HG03064 (cell line): ENCODE data around the gene TMEM135.
"Not testable (repeated sequence)": the region's sequence is repeated elsewhere in the genome, so short reads cannot be mapped to it uniquely, and the experiment has no call there.

Experiments
- ATAC-seq: cut with Tn5 transposase; IDR thresholded peaks from one replicate; pipeline ENCODE4 v1.9.1; 2021; ENCODE audit warnings: low read depth; ENCODE audit not compliant: unreplicated experiment

Gene TMEM135

DNA sequence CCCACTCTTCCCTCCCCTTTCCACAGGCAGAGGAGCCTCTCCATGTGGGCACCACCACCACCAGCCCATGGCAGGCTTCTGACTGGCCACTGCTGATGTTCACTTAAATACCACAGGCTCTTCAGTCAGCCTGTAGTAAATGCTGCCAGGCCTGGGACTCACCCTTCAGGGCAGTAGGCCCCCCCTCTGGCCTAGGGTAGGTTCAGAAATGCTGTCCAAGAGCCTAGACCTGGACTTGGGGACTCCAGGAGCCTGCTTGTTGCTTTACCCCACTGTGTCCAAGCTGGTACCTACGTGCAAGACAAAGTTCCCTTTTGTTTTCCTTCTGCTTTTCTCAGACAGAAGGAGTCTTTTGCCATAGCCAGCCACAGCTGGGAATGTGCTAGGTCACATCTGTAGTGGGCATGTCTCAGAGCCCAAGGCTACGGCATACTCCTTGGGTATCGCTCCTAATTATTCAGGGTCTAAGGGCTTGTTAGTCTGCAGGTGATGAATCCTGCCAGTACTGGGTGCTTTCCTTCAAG, 38.6 kb downstream of the TMEM135 start:
- no peak for ATAC-seq

DNA sequence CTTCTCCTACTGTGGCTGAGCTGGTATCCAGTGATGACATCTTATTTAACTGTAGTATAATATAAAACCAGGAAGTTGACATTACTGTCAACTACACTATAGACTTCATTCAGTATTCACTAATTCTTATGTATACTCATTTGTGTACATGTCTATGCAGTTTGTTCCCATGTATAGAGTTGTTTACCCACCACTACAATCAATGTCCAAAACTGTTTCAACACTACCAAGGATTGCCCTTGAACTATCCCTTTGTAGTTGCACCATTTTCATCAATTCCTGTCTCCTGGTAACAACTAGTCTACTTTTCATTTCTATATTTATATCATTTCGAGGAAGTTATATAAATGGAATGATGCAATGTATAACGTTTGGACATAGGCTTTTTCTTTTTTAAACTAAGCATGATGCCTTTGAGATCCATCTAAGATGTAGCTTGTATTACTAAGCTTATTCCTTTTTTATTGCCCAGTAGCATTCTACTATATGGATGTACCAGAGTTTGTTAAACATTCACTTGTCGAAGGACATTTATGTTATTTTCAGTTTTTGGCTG, 39.2 kb downstream of the TMEM135 start:
- no peak for ATAC-seq

DNA sequence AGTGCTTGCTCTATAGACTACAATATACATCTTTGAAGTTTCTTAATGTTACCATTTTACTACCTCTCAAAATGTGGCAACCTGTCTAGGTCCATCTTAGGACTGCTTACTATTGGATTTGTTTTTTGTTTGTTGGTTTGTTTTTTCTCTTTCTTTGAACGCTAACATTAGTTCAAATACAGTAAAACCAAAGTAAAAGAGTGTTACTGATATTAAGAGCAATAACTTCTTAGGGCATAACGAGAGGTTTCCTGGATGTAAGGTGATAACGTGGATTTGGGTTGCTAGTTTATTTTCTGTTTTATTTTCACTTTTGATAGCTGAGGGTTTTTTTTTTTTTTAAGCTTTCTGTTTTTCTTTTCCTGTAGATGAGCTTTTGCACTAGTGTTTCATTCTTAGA, 43.6 kb downstream of the TMEM135 start:
- no peak for ATAC-seq

DNA sequence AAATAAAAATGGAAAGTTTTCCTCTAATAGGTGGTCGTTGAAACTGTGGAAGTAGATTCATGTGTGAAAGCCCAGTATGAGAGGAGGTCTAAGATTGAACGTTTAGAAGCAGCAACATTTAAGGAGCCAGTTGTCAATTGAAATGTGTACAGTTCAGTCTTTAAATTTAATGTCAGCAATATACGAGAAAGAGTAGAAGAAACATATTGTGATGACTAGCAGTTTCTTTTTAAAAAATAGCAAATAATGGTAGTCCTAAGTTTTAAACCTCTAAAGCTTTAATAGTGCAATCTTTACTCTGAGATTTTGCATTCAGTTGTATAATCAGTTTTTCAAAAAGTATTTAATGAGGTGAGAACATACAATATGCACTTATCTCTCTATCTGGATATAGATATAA, 44.9 kb downstream of the TMEM135 start:
- no peak for ATAC-seq

DNA sequence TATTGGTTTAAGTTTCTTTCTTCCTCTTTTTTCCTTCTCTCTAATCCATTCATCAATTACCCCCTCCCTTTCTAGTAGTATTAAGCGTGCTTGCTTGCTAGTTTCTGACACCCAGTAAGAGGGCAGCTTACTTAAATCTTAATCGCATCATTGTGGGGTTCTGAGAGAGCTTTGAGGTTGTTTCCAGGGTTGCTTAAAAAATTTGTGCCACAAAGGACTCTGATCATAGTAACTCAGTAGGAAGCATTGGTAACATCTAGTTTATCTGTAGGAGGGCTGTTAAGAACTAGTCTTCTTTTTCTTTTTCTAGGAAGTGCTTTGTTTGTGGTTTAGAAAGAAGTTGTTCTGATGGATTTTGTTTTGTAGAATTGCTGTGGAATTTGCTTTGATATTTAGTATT, 45.3 kb downstream of the TMEM135 start:
- no peak for ATAC-seq

DNA sequence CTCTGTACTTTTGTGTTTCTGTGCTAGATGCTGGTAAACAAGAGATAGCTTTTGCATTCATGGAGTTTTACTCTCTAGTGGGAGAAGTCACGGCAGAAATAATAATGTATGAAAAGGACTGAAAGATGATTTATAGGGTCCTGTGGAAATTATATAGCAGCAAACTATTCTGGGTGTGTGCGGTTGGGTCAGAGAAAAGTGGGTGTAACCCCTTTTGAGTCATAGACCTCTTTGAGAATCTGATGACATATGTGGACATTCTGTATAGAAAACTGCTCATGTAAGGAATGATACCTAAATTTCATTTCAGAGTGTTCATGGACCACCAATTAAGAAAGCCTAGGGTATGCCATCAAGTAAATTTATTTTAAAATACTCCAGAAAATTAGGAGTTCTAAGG, 54.4 kb downstream of the TMEM135 start:
- no peak for ATAC-seq

DNA sequence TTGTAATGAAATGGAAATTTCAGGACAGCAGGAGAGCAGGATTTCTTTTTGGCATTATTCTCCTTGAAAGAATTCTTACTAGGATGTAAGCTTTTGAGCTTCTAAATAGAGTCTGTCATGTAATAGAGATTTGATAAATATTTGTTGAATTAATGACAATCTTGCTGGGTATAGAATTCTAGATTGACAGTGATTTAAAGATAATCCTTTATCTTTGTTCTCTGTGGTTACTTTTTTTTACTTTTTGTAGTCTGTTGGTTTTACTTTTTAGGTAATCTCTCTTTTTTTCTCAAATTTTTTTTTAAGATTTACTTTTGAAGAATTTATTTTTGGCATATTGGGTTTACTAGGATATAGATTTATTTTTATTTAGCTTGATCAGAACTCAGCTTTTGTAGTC, 54.8 kb downstream of the TMEM135 start:
- no peak for ATAC-seq

DNA sequence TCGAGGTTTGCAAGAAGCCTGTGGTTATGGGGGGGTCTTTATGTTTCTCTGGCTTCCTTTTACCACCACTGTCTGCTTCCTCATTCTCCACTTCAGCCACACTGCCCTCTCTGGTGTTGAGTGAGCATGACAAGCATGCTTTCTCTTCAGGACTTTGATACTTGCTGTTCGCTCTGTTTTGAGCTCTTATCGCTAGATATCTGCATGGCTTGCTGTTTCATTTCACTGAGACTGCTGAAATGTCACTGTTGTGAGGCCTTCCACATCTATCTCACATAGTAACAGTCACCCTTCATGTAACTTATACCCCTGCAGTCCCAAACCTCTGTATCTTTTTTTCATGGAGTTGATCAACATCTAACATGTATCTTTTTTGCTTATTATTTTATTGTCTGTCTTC, 59.8 kb downstream of the TMEM135 start:
- no peak for ATAC-seq

DNA sequence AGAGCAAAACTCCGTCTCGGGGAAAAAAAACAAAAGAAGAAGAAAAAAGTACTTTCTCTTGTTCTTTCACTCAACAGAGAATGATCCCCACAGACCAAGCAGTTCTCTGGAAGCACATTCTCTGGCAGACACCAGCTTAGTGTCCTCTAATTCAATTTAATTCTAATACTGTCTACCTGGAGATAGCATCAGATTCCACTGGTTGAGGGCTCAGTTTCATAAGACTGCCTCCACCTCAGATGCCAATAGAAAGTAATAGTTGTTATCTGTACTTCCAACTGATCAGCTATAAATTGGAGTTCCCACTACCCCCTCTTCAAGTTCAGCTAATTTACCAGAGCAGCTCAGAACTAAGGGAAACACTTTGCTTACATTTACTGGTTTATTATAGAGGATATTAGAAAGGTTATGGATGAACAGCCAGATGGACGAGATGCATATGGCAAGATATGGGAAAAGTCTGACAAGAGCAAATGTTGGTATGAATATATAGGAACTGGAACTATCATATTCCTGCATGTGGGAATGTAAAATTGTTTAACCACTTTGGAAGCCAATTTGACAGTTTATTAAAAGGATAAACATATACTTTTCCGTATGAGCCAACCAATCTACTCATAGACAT, 64.3 kb downstream of the TMEM135 start:
- ATAC-seq, result no peak

DNA sequence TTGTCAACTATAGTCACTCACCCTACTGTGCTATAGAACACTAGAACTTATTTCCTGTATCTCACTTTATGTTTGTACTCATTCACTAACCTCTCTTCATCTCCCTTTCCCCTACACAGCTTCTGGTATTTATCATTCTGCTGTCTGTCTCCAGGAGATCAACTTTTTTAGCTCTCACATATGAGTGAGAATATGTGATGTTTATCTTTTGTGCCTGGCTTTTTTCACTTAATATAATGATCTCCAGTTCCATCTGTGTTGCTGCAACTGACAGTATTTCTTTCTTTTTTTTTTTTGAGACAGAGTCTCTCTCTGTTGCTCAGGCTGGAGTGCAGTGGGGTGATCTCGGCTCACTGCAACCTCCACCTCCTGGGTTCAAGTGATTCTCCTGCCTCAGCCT, 68.1 kb downstream of the TMEM135 start:
- ATAC-seq, result not testable (repeated sequence)

DNA sequence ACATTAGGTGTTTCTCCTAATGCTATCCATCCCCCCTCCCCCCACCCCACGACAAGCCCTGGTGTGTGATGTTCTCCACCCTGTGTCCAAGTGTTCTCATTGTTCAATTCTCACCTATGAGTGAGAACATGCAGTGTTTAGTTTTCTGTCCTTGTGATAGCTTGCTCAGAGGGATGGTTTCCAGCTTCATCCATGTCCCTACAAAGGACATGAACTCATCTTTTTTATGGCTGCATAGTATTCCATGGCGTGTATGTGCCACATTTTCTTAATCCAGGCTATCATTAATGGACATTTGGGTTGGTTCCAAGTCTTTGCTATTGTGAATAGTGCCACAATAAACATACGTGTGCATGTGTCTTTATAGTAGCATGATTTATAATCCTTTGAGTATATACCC, 69.6 kb downstream of the TMEM135 start:
- ATAC-seq, result not testable (repeated sequence)

DNA sequence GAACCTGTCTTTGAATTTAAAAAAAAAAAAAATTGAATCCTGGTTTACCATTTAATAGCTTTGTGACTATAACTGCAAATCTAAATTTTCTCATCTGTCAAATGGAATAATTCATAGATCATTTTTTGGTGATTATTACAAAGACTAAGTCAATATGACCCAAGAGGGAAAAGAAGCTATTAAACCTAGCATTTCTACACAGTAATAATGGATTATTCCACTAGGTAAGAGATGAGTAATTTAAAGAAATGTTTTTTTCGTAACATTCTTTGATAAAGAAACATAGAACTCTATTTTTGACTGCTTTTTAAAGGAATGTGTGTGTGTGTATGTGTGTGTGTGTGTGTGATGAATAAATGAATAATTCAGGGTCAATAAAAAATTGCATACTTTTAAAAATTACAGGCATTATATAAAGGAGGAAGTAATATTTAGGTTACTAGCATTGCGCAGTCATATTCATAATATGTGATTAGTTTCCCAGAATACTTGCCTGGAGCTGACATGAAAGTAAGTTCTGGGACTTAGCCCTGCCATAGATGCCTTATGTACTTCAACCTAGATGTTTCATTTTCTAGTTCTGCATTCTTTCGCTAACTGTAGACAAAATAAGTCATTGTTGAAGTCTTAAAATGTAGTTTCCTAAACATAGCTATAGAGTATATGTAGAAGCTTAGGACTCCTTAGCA, 72.9 kb downstream of the TMEM135 start:
- ATAC-seq, result no peak

DNA sequence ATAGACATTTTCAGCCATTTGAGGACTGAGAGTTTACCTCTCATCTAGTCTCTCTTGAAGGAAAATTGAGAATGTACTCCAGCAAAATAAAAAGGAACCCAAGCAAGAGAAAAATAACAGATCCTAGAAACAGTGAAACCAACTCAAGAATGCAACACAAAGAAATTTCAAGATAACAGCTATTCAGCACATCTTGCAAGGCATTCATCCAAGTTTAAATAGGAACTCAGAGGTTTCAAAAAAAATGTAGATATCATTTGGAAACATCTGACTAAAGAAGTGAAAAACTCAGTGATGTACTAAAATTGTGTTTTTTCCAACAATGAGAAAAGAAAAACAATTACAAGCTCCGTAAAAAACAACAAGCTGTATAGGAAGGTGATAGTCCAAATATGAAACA, 76.4 kb downstream of the TMEM135 start:
- ATAC-seq, result no peak

DNA sequence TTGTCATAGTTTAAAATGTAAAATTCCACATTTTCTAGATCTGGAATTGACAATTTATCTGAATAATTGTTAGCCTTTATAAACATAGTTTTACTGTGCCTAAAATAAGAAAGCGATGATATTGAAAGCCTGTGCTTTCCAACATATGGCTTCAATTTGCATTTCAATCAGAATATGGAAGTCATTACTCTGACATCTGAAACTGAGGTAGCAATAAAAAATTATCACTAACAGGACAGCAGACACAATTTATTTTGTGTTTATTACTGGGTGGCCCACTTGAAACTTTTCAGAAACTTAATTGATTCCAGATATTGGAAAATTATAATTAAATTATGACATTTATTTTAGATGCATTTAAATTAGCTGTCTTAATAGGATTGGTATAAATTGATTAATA, 78.5 kb downstream of the TMEM135 start:
- ATAC-seq, result no peak

DNA sequence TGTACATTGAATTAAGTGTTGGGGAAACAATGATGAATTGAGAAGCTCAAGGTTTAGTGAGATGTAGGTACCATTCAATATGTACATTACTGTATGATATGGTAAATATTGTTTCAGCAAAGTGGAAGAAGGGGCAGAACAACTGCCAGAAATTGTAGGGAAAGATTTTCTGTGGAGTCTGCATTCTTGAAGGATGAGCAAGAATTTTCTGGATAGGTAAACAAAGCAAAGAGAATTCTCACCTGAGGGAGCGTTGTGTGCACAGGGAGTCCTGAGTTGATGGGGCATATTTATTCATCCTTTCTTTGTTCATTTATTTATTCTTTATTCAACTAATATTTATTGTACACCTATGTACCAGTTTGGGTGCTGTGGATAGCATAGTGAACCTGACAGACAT, 83.2 kb downstream of the TMEM135 start:
- no peak for ATAC-seq

DNA sequence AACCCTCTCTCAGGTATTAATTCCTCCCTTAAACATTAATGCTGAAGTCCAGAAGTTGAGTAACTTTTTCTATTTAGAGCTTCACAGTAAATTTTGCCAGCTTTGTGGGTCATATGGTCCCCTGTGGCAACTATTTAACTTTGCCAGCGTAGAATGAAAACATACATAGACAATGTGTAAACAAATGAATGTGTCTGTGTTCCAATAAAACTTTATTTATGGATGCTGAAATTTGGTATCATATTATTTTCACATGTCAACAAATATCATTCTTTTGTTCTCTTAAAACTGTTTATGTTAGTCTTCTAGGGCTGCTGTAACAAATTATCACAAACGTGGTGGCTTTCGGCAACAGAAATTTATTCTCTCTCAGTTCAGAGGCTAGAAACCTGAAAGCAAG, 85.1 kb downstream of the TMEM135 start:
- ATAC-seq, result no peak

DNA sequence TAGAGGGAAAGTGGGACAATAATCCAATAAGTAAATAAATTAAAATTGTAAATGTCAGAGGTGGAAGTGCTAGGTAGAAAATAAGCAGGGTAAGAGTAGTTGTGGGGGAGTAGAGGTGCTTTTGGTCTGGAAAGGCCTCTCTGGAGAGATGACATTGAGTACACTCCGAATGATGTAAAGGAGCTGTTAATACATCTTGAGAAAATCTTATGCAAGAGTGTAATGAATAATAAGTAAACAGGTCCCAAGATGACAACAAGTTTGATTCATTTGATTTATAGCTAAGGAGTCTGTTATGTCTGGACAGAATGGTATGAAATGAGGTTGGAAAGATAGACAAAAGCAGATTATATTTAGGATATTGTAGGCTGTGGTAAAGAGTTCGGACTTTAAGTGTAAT, 87.5 kb downstream of the TMEM135 start:
- ATAC-seq, result no peak

DNA sequence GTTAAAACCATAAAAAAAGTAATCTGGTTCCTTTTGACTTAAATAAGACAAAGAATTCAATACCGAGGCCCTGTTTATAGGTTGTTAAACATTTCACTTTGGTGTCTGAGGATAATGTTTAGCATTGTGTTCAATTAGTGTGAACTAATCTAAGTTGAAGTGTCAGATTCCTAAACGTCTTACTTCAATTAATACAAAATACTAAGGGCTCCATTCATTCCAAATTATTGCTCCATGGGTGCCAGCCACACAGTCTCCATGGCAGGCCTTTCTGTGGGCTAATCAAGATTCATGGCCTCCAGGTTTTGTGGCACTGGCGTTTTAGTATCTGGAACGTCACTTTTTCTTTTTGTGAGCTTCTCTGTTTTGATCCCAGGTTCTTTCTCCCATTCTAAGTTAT, 89.4 kb downstream of the TMEM135 start:
- ATAC-seq, result no peak

DNA sequence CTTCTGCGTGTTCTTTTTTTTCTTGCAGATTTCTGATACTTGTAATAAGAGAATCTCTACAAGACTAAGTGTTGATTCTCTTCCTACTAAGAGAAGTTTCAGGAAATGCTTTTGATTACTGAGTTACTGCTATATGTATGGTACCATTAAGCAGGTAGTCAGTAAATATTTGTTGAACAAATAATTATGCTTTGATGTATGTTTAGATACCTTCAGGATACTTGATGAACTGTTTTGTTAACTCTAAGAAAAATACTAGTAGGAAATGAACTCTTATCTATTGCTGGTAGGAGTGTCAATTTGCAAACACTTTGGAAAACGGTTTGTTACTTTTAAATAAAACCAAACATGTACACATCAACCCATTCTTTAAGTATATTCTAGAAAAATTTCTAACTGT, 90.6 kb downstream of the TMEM135 start:
- no peak for ATAC-seq

DNA sequence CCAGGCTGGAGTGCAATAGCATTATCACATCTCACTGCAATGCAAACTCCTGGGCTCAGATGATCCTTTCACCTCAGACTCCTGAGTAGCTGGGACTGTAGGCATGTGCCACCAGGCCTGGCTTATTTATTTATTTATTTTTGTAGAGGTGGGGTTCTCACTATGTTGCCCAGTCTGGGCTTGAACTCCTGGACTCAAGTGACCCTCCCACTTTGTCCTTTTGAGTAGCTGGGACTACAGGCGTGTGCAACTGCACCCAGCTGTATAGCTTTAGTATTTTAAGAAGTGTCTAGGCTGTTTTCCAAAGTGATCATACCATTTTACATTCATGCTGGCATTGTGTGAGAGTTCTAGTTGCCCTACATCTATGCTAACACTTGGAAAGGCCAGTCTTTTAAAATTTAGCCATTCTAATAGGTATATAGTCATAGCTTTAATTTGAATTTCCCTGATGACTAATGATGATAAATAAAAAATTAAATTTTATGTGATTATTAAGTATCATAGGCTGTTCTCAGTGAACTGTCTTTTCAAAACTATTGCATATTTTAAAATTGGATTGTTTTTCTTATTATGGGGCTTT, 96.9 kb downstream of the TMEM135 start:
- no peak for ATAC-seq

DNA sequence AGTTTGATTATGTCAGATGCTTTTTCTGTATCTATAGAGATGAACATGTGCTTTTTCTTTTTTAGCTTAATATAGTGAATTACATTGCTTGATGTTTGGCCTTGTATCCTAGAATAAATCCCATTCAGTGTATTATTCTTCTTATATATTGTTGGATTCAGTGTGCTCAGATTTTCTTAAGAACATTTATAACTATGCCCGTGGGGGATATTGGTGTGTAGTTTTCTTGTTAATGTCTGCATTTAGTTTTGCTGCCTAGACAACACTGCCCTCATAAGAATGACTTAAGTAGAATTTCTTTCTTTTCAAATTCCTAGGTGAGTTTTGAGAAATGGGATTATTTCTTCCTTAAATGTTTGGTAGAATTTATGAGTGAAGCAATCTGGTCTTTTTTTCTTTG, 98.5 kb downstream of the TMEM135 start:
- ATAC-seq, result no peak

DNA sequence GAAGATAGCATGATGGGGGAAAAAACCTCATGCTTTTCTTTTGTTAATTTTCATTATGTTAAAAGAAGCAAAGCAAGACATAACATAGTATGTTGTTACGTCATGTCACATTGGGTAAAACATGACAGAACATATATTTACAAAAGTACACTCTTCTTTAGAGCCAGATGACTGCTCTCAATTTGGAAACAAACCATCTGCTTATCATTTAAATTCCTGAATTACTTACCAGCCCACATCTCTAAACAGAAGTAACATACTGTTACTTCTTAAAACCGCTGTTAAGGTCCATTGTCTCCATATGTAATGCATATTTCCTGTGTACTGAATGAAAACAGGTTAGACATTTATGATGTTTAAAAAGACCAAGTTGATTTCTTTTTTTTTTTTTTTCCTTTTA, 100.0 kb downstream of the TMEM135 start:
- ATAC-seq, result no peak
